HG03575 (cell line): ENCODE results near the gene PFKM.

Source experiments
- ATAC-seq: cut with Tn5 transposase; IDR thresholded peaks from one replicate; pipeline ENCODE4 v1.9.1; 2021; ENCODE audit not compliant: unreplicated experiment, insufficient number of reproducible peaks, low FRiP score; ENCODE audit errors: extremely low read depth

The PFKM gene

GRCh38 chr12:48119078-48119833, at the start of gene PFKM:
Gene PFKM (plus strand): TSS chr12:48119364. CDS start chr12:48122775, 3,411 bp downstream.
- ATAC-seq = peak; percentile 91

- ATAC-seq = no peak
Measured at GRCh38 chr12:48070033-48070432, 49.1 kb upstream of the PFKM start.

GRCh38 chr12:48070731-48071130, 48.4 kb upstream of the PFKM start:
- no peak for ATAC-seq

- ATAC-seq = no peak
Measured at GRCh38 chr12:48071808-48072207, 47.4 kb upstream of the PFKM start.

- no peak for ATAC-seq
Measured at GRCh38 chr12:48072266-48072665, 46.9 kb upstream of the PFKM start.

GRCh38 chr12:48074266-48074665, 44.9 kb upstream of the PFKM start:
- no peak for ATAC-seq

GRCh38 chr12:48075832-48076231, 43.3 kb upstream of the PFKM start:
- no peak for ATAC-seq

GRCh38 chr12:48077111-48077510, 42.1 kb upstream of the PFKM start:
- ATAC-seq = no peak

GRCh38 chr12:48078901-48079300, 40.3 kb upstream of the PFKM start:
- no peak for ATAC-seq

GRCh38 chr12:48080285-48080684, 38.9 kb upstream of the PFKM start:
- ATAC-seq = no peak

GRCh38 chr12:48080821-48081220, 38.3 kb upstream of the PFKM start:
- no peak for ATAC-seq

- no peak for ATAC-seq
Measured at GRCh38 chr12:48084066-48084465, 35.1 kb upstream of the PFKM start.

GRCh38 chr12:48084841-48085460, 34.2 kb upstream of the PFKM start:
- no peak for ATAC-seq

GRCh38 chr12:48086327-48086726, 32.8 kb upstream of the PFKM start:
- ATAC-seq = no peak

- ATAC-seq = no peak
Measured at GRCh38 chr12:48092611-48093010, 26.6 kb upstream of the PFKM start.

GRCh38 chr12:48104531-48104930, 14.6 kb upstream of the PFKM start:
- ATAC-seq = no peak

- ATAC-seq = peak; percentile 17
Measured at GRCh38 chr12:48105321-48105866, 13.8 kb upstream of the PFKM start.

GRCh38 chr12:48105867-48106680, 13.1 kb upstream of the PFKM start, which contains the start of gene SENP1:
Gene SENP1 (minus strand): TSS chr12:48106079. CDS start chr12:48101472, 4,607 bp downstream.
- ATAC-seq = peak; percentile 29
